GM19043 (cell line): ENCODE results near the gene KRTAP4-8.
"Not testable (repeated sequence)": the region's sequence is repeated elsewhere in the genome, so short reads cannot be mapped to it uniquely, and the experiment has no call there.

Source experiments
- ATAC-seq: cut with Tn5 transposase; IDR thresholded peaks from one replicate; pipeline ENCODE4 v1.9.1; 2021; ENCODE audit warnings: low read depth; ENCODE audit not compliant: unreplicated experiment

The KRTAP4-8 gene

DNA sequence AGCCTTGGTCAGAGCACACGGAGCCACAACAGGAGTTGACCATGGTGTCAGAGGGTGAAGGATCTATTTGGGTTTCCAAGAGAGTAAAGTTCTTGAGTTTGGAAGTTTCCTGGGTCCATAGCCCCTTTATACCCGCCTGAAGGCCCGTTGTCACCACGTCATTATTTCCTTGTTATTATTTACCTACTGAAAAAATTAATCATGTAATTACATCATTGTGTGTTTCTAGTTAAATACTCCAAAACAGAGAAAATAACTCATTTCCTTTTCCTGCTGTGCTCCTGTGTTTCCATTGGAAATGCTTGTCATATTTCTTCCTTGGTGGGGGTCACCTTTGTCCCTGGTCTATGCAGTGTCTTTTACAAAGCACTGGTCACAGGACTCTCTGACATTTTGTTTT lies at the start of gene KRTAP4-8:
KRTAP4-8 (minus strand) TSS at position 101 of the 400 bp plus-strand sequence; CDS start at position 43, 58 bp downstream.
- ATAC-seq = no peak

DNA sequence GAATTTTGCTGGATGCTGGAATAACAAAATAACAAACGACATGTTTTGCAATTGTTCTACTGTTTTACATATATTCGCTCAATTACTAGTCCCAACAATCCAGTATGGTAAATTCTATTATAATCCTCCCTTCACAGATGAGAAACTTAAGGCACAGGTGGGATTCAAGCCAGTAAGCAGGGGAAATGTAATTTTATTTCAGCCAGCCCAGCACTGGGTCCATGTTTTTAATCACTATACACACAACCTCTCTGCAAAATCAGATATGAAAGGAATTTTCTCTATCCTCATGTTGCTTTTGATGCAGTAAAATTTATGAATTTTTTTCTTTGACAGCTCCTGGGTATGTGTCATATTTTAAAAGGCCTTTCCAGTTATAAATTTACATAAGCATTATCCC lies 47.3 kb upstream of the KRTAP4-8 start:
- ATAC-seq = no peak

DNA sequence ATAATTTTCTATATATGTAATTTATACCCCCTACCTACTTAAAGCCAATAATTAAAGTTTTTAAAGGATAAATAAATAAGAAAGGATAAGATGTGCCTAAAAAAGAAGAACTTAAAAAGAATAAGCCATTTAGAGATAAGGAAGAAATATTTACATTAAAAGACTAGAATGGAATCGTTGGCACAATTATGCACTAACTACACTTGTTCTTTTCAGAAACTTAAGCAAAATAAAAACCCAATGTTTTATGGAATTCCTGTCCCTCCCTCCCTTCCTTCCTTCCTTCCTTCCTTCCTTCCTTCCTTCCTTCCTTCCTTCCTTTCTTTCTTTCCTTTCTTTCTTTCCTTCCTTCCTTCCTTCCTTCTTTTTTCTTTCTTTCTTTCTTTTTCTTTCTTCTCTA lies 46.9 kb upstream of the KRTAP4-8 start:
- ATAC-seq = no peak

DNA sequence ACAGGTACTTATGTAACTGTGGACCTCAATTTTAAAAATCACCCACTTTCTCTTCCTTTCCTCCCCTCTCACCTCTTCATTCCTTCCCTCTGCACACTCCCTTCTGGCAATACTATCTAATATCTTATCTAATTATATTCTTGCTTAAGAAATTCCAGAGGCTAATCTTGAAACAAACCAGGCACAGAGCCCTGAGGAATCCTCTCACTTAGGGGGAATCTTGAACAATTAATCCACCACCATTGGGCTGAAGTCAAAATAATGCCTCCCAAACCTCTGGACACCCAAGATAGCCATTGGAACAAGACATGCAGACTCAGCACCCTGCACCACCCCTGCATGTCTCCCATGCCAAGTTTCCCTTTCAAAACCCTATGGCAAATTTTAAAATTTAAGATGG lies 43.4 kb upstream of the KRTAP4-8 start:
- no peak for ATAC-seq

DNA sequence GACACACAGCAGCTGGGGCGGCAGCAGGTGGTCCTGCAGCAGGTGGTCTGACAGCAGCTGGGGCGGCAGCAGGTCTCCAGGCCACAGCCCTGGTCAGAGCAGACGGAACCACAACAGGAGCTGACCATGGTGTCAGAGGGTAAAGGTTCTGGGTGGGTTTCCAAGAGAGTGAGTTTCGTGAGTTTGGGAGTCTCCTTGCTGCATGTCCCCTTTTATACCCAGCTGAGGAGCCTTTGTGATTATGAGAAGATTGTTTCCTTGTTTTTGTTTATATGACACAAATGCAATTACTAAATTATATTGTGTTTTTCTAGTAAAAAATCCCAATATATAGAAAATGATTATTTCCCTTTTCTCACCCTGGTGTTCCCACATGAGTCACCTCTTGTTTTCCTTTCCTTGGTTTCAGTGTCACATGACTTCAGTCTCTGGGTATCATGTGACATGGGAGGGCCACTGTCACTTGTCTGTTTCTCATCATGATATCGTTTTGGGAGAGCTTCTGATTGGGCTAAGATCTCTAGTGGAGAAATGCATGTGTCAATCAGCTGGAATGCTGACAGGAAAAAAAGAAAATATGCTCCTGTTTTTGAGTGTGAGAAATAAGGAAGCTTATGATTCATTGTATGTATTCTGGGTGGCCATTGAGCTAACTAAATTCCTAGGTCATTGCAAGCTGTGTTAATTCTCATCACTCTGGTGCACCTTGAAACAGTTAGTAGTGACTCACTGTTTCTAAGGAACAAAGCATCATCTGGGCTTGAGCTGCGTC lies 42.6 kb upstream of the KRTAP4-8 start, which contains the start of gene KRTAP4-6:
KRTAP4-6 (minus strand) TSS at position 185 of the 772 bp plus-strand sequence; CDS start at position 128, 57 bp downstream.
- ATAC-seq = no peak

DNA sequence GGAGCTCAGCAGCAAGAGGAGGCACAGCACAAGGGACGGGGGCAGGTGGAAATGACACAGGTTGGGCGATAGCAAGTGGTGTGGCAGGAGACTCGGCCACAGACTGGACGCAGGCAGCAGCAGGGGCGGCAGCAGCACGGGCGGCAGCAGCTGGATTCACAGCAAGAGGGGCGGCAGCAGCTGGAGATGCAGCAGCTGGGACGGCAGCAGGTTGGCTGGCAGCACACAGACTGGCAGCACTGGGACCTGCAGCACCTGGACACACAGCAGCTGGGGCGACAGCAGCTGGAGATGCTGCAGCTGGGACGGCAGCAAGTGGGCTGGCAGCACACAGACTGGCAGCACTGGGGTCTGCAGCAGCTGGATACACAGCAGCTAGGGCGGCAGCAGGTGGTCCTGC lies 41.9 kb upstream of the KRTAP4-8 start:
- ATAC-seq = not testable (repeated sequence)

DNA sequence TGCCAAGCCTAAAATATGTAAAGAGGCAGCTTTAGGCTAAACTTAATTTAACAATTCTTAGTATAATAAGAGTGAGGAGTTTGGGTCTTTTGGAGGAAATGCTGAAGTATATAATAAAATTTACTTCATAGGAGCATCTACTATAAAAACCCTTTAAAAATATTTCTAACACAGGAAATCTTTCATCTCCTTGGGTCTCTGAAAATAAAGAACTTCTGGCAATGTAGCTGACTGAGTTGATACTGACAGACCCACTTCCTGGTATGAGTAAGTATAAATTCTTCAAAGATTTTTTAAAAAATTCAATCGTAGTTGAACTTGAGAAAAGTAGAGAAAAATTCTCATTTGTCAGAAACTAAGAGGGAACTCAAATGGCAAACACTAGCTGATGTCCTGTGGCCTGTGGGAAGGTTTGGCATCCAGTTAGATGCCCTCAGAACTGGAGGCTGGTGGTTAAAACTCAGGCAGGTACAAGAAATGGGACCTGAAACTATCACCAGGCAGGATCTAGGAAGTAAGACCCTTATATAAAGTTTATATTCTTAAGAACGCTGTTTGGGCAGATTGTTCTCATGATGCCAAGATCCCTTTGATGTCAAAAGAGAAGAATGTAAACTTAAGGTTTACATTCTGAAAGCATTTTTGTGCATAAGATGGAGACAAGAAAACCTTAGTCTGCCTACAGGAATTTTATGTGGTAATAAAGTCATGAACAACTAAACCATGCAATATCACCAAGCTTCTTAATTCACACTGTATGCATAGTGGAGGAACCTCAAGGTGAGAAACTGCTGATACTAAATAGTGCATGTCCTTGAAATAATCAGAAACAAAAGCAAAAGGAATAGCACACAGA lies 36.2 kb upstream of the KRTAP4-8 start:
- ATAC-seq = no peak

DNA sequence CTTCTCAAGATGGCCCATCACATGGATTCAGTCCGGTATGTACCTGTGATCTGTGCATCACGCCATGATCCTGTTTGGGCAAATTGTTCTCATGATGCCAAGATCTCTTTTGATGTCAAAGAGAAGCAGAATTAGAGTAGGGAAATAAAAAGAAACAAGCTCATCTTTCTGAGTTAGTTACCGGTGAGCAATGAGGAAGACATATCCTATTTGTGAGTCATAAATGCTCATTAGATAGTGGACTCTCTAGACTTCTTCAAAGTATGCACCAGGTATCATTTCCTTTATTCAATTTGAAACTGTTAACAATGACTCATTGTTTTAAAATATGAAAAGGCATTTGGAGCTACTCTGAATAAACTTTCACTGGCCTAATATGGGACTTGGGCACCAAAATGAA lies 34.0 kb upstream of the KRTAP4-8 start:
- no peak for ATAC-seq

DNA sequence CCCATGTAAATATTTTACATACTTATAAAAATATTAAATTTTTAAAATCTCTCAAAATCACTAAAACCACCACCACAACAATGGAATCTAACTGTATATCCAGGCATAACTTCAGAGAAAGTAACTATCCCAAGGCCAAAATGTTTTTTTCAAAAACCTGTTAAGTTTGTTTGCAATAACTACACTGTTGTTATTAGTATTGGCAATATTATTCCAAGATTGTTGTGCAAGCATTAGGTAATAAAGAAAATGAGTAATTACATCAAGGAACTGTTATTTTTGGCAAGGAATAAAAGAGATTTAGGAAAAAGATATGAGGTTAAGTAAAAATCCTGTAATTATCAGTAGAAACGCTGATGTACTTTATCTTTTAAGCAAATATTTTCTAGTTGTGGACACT lies 29.4 kb upstream of the KRTAP4-8 start:
- no peak for ATAC-seq

DNA sequence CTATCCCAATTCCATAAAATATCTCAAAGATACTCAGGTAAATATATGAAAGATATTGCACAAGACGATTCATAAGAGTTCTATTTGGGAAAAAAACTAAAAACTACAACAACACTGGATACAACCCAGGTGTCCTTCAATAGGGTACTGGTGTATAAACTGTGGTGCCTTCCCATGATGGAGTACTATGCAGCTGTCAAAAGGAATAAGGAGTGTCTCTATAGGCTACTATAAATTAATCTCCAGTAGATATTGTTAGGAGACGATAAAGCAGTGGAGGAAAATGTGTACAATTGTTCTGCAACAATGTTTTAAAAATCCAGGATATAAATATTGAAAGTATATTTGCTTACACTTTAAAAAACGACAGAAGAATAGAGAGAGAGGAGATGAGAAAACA lies 28.5 kb upstream of the KRTAP4-8 start:
- ATAC-seq = no peak

DNA sequence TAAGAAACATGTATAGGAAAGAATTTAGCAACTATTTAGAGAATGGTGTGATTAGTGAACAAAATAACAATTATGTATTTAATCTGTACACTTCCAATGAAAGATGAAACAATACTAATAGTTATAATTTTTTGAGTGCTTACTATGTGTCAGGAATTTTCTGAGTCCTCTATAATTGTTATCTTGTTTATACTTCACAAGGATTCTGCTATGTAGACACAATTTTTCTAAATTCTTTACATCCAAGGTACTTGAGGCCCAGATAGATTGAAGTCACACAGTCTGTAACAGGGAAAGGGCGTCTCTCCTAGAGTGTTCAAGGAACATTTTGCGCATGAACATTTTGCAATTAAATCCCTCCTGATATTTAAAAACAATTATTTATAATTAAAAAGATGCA lies 27.1 kb upstream of the KRTAP4-8 start:
- no peak for ATAC-seq

DNA sequence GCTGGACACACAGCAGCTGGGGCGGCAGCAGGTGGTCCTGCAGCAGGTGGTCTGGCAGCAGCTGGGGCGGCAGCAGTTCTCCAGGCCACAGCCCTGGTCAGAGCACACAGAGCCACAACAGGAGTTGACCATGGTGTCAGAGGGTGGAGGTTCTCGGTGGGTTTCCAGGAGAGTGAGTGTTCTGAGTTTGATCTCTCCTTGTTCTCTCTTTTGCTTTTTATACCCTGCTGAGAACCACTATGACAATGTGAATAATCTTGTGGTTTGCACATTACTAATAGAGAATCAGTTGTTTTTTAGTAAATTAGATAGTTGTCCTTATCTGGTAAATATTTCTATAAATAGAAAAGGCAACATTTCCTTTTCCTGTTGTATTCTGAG lies 26.0 kb upstream of the KRTAP4-8 start, which contains the start of gene KRTAP4-12:
KRTAP4-12 (minus strand) TSS at position 192 of the 381 bp plus-strand sequence; CDS start at position 132, 60 bp downstream.
- not testable (repeated sequence) for ATAC-seq

DNA sequence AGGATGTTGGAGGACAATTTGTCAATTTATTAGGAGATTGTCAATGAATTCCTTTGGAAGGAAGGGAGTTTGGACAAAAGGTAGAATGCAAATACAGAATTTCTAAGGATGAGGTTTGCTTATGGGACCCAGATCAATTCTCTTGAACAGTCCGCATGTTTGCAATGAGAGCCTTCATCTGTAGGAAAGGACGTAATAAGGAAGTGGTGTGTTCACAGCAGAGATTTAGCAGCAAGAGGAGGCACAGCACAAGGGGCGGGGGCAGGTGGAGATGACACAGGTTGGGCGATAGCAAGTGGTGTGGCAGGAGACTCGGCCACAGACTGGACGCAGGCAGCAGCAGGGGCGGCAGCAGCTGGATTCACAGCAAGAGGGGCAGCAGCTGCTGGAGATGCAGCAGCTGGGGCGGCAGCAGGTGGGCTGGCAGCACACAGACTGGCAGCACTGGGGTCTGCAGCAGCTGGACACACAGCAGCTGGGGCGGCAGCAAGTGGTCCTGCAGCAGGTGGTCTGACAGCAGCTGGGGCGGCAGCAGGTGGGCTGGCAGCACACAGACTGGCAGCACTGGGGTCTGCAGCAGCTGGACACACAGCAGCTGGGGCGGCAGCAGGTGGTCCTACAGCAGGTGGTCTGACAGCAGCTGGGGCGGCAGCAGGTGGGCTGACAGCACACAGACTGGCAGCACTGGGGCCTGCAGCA lies 25.5 kb upstream of the KRTAP4-8 start:
- not testable (repeated sequence) for ATAC-seq

DNA sequence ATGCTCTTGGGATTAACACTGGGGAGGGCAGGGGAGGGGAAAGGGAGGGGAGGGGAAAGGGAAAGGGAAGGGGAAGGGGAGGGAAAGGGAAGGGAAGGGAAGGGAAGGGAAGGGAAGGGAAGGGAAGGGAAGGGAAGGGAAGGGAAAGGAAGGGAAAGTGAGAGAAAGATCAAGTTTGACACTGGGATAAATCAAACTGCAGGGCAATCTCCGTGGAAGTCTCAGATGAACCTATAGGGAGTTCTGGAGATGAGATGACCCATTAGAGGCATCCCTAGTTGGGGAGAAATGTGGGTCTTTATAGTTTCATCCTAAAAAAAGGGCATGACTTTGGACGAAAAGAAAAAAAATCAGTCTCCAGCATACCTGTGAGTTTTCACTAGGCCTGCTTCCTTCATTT lies 23.8 kb upstream of the KRTAP4-8 start:
- no peak for ATAC-seq

DNA sequence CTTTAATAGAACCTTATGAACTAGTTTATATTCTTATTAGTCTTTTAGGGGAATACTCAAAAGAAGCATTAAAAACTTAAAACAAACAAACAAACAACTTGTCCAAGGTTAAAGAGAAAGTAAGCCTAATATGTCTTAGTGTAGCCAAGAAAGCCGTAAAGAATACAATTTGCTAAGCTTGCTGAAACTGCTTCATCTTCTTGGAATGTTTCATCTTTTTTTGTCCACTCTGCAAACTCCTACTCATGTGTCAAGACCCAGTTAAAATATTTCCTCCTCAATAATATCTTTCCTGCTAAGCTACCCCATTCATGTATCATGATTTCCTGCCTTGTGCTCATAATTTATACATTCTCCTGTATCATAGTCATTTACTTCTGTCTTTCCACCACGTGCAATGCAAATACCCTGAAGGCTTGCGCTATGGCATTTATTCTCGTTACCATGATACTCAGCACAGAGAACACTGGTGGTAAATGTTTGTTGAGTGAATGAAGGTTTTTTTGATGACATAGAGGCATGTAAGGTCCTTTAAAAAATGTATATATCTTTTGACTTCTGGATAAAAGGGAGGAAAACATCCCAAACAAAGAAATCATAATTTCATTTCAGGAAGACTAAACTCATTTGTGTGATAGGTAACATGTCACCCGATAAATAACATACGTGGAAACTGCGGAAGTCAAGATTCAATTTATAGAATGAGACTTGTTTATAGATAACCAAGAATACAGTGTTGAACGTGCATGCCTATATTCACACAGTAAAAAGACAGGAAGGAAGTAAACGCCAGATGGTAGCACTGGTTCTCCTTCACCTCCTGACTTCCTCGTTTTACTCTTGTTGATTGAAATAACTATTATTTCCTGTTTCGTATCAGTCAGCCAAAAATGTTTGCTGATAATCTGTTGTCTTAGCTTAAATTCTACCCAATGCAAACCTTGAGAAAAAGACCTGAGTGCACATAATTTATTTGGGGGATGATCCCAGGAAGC lies 22.1 kb upstream of the KRTAP4-8 start:
- not testable (repeated sequence) for ATAC-seq

DNA sequence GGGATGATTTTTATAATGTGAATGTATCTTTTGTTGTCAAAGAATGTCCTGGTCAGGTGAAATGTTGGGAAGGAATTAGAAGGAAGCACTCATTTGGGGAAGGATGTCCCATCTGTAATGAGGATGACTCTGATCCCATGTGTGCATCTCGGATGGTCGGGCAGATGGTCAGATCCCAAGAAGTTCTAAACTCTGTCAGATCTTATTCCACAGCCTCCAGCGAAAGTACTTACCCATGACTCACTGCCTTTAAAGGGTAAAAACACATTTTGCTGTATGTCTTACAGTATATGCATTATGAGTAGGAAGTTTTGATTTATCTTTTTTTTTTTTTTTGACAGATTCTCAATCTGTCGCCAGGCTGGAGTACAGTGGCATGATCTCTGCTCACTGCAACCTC lies 20.8 kb upstream of the KRTAP4-8 start:
- ATAC-seq = no peak

DNA sequence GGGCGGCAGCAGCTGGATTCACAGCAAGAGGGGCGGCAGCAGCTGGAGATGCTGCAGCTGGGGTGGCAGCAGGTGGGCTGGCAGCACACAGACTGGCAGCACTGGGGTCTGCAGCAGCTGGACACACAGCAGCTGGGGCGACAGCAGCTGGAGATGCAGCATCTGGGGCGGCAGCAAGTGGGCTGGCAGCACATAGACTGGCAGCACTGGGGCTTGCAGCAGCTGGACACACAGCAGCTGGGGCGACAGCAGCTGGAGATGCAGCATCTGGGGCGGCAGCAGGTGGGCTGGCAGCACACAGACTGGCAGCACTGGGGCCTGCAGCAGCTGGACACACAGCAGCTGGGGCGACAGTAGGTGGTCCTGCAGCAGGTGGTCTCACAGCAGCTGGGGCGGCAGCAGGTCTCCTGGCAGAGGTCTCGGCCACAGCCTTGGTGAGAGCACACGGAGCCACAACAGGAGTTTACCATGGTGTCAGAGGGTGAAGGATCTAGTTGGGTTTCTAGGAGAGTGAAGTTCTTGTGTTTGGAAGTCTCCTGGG lies 20.0 kb upstream of the KRTAP4-8 start, which contains the start of gene KRTAP4-11:
KRTAP4-11 (minus strand) TSS at position 528 of the 541 bp plus-strand sequence; CDS start at position 470, 58 bp downstream.
- not testable (repeated sequence) for ATAC-seq

DNA sequence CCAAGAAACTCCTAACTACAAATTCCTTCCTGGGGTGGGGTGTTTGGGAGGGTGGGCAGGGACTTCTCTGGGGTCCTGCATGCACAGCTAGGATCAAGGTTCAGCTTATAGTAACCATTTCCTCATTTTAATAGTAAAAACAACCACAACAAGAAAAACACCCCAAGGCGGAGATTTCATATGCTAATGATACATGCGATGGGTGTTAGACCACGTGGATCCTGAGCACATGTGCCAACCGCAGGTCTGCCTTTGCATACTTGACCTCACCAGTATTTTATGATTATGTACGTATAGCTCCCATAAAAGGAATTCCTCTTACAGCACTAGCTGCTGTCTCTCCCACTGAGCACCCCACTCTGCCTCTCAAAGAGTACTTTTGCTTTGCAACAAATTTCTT lies 18.4 kb upstream of the KRTAP4-8 start:
- ATAC-seq = no peak
